ENCODE measurements around the gene APOO. TPM values are rescaled to one million over a fixed set of nuclear protein-coding genes. Genes with fewer than 3 reads are reported as not detected.

APOO gene
- total and polyA plus RNA-seq, 2 of the 4 experiments (the other 2 are of a cell fraction): 9.0 to 14.2 TPM

- H3K4ac ChIP-seq (ENCODE audit: low read depth, low read length): no peak overlapping the region
- H3K56ac ChIP-seq (ENCODE audit: extremely low read depth, insufficient read depth, low read length): no peak overlapping the region
- no TSS peak for BruUV-seq (replicated peaks)
- no peak overlapping the region for H3K4me3 ChIP-seq (ENCODE audit: insufficient read depth, low read depth, low read length)
- 63% methylated on average over 6 of the region's 10 CpGs; no CpG with 5 or more reads in 1 of the 2 experiments for WGBS, 2 experiments (ENCODE audit: extremely low coverage in 2 of 2, insufficient read length in 1 of 2)
- no peaks in the 10 kb centered on the region for H3K36me3 ChIP-seq (ENCODE audit: control insufficient read depth, insufficient read depth, low read length)
- H3K27me3 ChIP-seq (ENCODE audit: control insufficient read depth, insufficient read depth, low read length): no peaks in the 10 kb centered on the region; the same call in 1 of the 2 replicates
- H2AFZ ChIP-seq (replicated peaks; ENCODE audit: low read length, poor library complexity): no peak overlapping the region
- in situ Hi-C loops (cut with MboI; ENCODE audit: low sequenced_read_pairs): no loop called here
- H3K4me1 ChIP-seq (ENCODE audit: control insufficient read depth, insufficient read depth, low read length): no peaks in the 10 kb centered on the region
- H3K23ac ChIP-seq (ENCODE audit: low read depth, low read length): no peak overlapping the region
- no peak overlapping the region for H2BK20ac ChIP-seq (ENCODE audit: low read depth, low read length)
- TF ChIP-seq MAFK (IDR thresholded peaks at IDR 0.05; ENCODE audit: low read depth, low read length): no peak
- no peak for TF ChIP-seq FOS (IDR thresholded peaks at IDR 0.05; ENCODE audit: low read depth, low read length)
- no peak for TF ChIP-seq POLR2A (IDR thresholded peaks at IDR 0.05; ENCODE audit: low read depth, low read length)
- TF ChIP-seq RFX5 (IDR thresholded peaks at IDR 0.05; ENCODE audit: low read depth, low read length): no peak
- TF ChIP-seq MAZ (IDR thresholded peaks at IDR 0.05; ENCODE audit: borderline replicate concordance, low read depth, low read length): no peak
- no peak for TF ChIP-seq NFE2L2 (IDR thresholded peaks at IDR 0.05; ENCODE audit: low read depth, low read length)
- TF ChIP-seq RAD21 (IDR thresholded peaks at IDR 0.05; ENCODE audit: low read length): no peak
- no peak for TF ChIP-seq BHLHE40 (IDR thresholded peaks at IDR 0.05; ENCODE audit: low read depth, low read length)
- TF ChIP-seq, protein P1, sequence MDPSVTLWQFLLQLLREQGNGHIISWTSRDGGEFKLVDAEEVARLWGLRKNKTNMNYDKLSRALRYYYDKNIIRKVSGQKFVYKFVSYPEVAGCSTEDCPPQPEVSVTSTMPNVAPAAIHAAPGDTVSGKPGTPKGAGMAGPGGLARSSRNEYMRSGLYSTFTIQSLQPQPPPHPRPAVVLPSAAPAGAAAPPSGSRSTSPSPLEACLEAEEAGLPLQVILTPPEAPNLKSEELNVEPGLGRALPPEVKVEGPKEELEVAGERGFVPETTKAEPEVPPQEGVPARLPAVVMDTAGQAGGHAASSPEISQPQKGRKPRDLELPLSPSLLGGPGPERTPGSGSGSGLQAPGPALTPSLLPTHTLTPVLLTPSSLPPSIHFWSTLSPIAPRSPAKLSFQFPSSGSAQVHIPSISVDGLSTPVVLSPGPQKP (IDR thresholded peaks at IDR 0.05; ENCODE audit: borderline replicate concordance, low read depth, low read length): no peak
- no peak for TF ChIP-seq CEBPB (IDR thresholded peaks at IDR 0.05; ENCODE audit: low read depth, low read length)
- H4K91ac ChIP-seq (ENCODE audit: insufficient read depth, low read depth, low read length): no peak overlapping the region
- no peaks in the 10 kb centered on the region; the same call in 1 of the 2 replicates for H3K9me3 ChIP-seq (ENCODE audit: control insufficient read depth, insufficient read depth, low read length)
- ATAC-seq (ENCODE audit: low read depth) (peak; percentile 37; the same call in 1 of the 2 replicates), DNase-seq (peak; percentile 40)
- dilution Hi-C loops (cut with HindIII; ENCODE audit: low sequenced_read_pairs, unreplicated experiment): no loop called here
- no peak overlapping the region for H3K27ac ChIP-seq (ENCODE audit: insufficient read depth, low read length)
- H3K9me1 ChIP-seq (ENCODE audit: insufficient read depth, low read length): no peaks in the 10 kb centered on the region
- ChIA-PET CTCF (no interaction called here), POLR2A (ENCODE audit: unreplicated experiment) (no interaction called here)
- no peak overlapping the region for H2BK120ac ChIP-seq (ENCODE audit: low read depth, low read length)
- H2BK15ac ChIP-seq (ENCODE audit: low read depth, low read length): no peak overlapping the region
- H3K79me1 ChIP-seq (ENCODE audit: low read depth in 1 of 2, low read length in 2 of 2): no peaks in the 10 kb centered on the region
- no peak overlapping the region for H4K5ac ChIP-seq (ENCODE audit: low read depth, low read length)
- no peak overlapping the region for H4K8ac ChIP-seq (ENCODE audit: low read depth in 2 of 2, low read length in 2 of 2)
- no peak overlapping the region for H3K18ac ChIP-seq (ENCODE audit: low read depth, low read length)
- H2BK5ac ChIP-seq (ENCODE audit: low read depth, low read length, poor library complexity, severe bottlenecking): no peak overlapping the region
- no peak overlapping the region for H3K4me2 ChIP-seq (ENCODE audit: low read depth, low read length)
- H3K14ac ChIP-seq (replicated peaks; ENCODE audit: low read depth, low read length): no peak overlapping the region
- H2AK9ac ChIP-seq (replicated peaks; ENCODE audit: low read depth, low read length, poor library complexity): no peak overlapping the region
- no peaks in the 10 kb centered on the region for H4K20me1 ChIP-seq (ENCODE audit: insufficient read depth, low read length)
- intact Hi-C loops (cut with micrococcal nuclease): no loop called here
- no peak overlapping the region for H3K9ac ChIP-seq (ENCODE audit: low read depth, low read length)
- no peak overlapping the region for H2AK5ac ChIP-seq (ENCODE audit: low read depth, low read length)
These were observed 88.1 kb downstream of the APOO start for GRCh38 chrX:23819385-23820234.
